ENCODE data around the gene MAP4K5. TPM values are rescaled to one million over a fixed set of nuclear protein-coding genes. Genes with fewer than 3 reads are reported as not detected.

The MAP4K5 gene
- total and polyA plus RNA-seq, 2 of the 13 experiments (the other 11 are each of a cell fraction or from before 2014, with no cell fraction given) = 12.7 to 23.9 TPM

DNA sequence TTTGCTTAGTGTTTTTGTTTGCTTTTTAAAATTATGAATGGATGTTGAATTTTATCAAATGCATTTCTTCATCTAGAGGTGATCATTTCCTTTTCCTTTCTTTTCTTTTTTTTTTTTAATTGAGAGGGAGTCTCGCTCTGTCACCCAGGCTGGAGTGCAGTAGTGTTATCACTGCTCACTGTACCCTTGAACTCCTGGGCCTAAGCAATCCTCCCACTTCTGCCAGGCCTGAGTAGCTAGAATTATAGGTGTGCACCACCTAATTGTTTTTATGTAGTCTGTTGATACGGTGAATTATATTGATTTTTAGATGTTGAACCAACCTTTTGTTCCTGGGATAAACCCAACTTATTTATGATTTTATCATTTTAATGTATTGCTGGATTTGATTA lies 134.2 kb downstream of the MAP4K5 start:
- peaks cover 39% of the 10 kb centered on the region for H3K4me1 ChIP-seq (ENCODE audit: insufficient read depth, low read length)
- FAIRE-seq (peak; percentile 81), DNase-seq (ENCODE audit: low spot score) (no peak), ATAC-seq (peak; percentile 20; the same call in 1 of the 3 replicates)
- no peaks in the 10 kb centered on the region for H4K20me1 ChIP-seq (ENCODE audit: insufficient read depth, low read length)
- peak overlapping the region; percentile 96 for H3K4me2 ChIP-seq (ENCODE audit: low read depth, low read length)
- peak overlapping the region in 1 of 3 experiments; percentile 61; a peak in 2 of 6 replicates for H3K4me3 ChIP-seq (replicated peaks in 1 of 3; ENCODE audit: insufficient read depth in 1 of 3, low read depth in 2 of 3, low read length in 3 of 3)
- H2AFZ ChIP-seq (ENCODE audit: low read length) = no peak overlapping the region
- intact Hi-C loops (cut with micrococcal nuclease; ENCODE audit: unreplicated experiment) (loop anchor here (5.0 kb wide), 2 partner anchors 44 to 76 kb away; no protein-coding TSS in a partner anchor), in situ Hi-C loops (cut with HindIII; ENCODE audit: extremely low pct_ligation_motif_present, low pct_unique_long_range_greater_than_20kb) (no loop called here)
- TF ChIP-seq HNF4A (CRISPR knock-in tag; IDR thresholded peaks at IDR 0.05) = 0 out of 2 replicates have a peak, but pooled peaks have one; percentile 13
- no peak for TF ChIP-seq ZNF703 (CRISPR knock-in tag; IDR thresholded peaks at IDR 0.05; ENCODE audit: borderline replicate concordance)
- no TSS peak for BruUV-seq (replicated peaks)
- H3K9ac ChIP-seq (ENCODE audit: insufficient read depth, low read depth, low read length) = no peak overlapping the region
- no peaks in the 10 kb centered on the region for H3K27me3 ChIP-seq (ENCODE audit: control insufficient read depth in 1 of 2, insufficient read depth in 2 of 2, low read length in 2 of 2)
- POLR2A ChIA-PET = no interaction called here
- no peaks in the 10 kb centered on the region for H3K79me2 ChIP-seq (ENCODE audit: insufficient read depth, low read length)
- H3K36me3 ChIP-seq (replicated peaks in 1 of 2; ENCODE audit: control insufficient read depth in 1 of 2, insufficient read depth in 2 of 2, low read length in 2 of 2) = no peaks in the 10 kb centered on the region
- H3K9me3 ChIP-seq (ENCODE audit: low read length) = no peaks in the 10 kb centered on the region
- WGBS (ENCODE audit: low lambda C conversion rate) = 13% methylated on average over 2 of the region's 2 CpGs
- H3K27ac ChIP-seq (ENCODE audit: extremely low read length, insufficient read depth, low read length) = no peak overlapping the region
- CTCF ChIA-PET (ENCODE audit: low intra/inter-chr PET ratio, low total read pairs) = no interaction called here

DNA sequence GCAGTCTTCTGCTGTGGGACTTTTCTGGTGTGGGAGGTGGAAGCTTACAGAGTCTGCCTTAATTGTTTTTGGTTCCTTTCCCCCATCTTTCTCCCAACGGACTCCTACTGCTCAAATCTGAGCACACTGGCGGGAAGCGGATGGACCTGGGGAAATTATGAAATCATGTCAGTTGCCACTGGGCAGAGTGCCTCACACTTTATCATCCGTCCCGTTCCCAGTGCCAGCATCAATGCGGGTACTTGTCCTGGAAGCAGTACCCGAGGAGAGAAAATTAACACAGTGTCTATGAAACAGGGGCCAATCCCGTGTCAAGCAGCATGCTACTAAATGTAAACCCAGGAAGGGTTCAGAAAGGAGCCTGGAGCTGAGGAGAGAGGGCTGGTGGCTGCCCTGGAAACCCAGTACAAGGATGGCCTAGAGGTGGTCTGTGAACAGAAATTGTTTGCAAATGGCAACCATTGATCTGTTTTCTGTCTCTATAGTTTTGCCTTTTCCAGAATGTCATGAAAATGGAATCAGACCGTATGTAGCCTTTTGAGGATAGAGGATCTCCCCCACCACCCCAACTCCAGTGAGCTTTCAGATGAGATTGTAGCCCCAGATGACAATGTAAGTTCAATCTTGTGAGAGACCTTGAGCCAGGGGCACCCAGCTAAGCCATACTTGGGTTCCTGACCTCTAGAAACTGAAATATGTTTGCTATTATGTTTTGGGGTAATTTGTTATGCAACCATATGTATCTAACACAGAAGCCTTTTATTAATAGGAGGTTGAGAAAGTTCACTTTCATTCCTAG lies 134.8 kb downstream of the MAP4K5 start:
- peak; percentile 24 for DNase-seq (ENCODE audit: low spot score)
- intact Hi-C loops (cut with micrococcal nuclease; ENCODE audit: unreplicated experiment) = loop anchor here (5.0 kb wide), 2 partner anchors 45 to 75 kb away; no protein-coding TSS in a partner anchor
- H2AFZ ChIP-seq (ENCODE audit: low read length) = peak overlapping the region; percentile 39
- peak overlapping the region; percentile 61 to 73 (median 61) for H3K4me3 ChIP-seq (replicated peaks in 1 of 3; ENCODE audit: insufficient read depth in 1 of 3, low read depth in 2 of 3, low read length in 3 of 3)
- POLR2A ChIA-PET = interaction anchor here (1.2 to 1.4 kb wide), 2 partner anchors 77 to 85 kb away, joined by 4 to 5 read pairs; partner anchors contain the start of genes DMAC2L and L2HGDH
- CTCF ChIA-PET (ENCODE audit: low intra/inter-chr PET ratio, low total read pairs) = no interaction called here
- peak; percentile 66 for ATAC-seq
- no peaks in the 10 kb centered on the region for H3K27me3 ChIP-seq (ENCODE audit: control insufficient read depth in 1 of 2, insufficient read depth in 2 of 2, low read length in 2 of 2)
- in situ Hi-C loops (cut with HindIII; ENCODE audit: extremely low pct_ligation_motif_present, low pct_unique_long_range_greater_than_20kb) = no loop called here
- H3K9ac ChIP-seq (ENCODE audit: insufficient read depth, low read depth, low read length) = peak overlapping the region; percentile 63
- no peaks in the 10 kb centered on the region for H4K20me1 ChIP-seq (ENCODE audit: insufficient read depth, low read length)
- peak overlapping the region; percentile 96 for H3K4me2 ChIP-seq (ENCODE audit: low read depth, low read length)
- H3K9me3 ChIP-seq (ENCODE audit: low read length) = no peaks in the 10 kb centered on the region
- H3K79me2 ChIP-seq (ENCODE audit: insufficient read depth, low read length) = no peaks in the 10 kb centered on the region
- BruUV-seq (replicated peaks) = no TSS peak
- no peak for FAIRE-seq
- H3K4me1 ChIP-seq (ENCODE audit: insufficient read depth, low read length) = peaks cover 45% of the 10 kb centered on the region
- H3K27ac ChIP-seq (ENCODE audit: extremely low read length, insufficient read depth, low read length) = peak overlapping the region; percentile 53
- WGBS (ENCODE audit: low lambda C conversion rate) = 1% methylated on average over 9 of the region's 9 CpGs
- H3K36me3 ChIP-seq (replicated peaks in 1 of 2; ENCODE audit: control insufficient read depth in 1 of 2, insufficient read depth in 2 of 2, low read length in 2 of 2) = no peaks in the 10 kb centered on the region
- TF ChIP-seq NKX3-1 (CRISPR knock-in tag; IDR thresholded peaks at IDR 0.05) (no peak), NAIF1 (CRISPR knock-in tag; IDR thresholded peaks at IDR 0.05; ENCODE audit: borderline replicate concordance) (no peak), ZFP90 (CRISPR knock-in tag; IDR thresholded peaks at IDR 0.05; ENCODE audit: borderline replicate concordance) (no peak), SAP130 (CRISPR knock-in tag; IDR thresholded peaks at IDR 0.05; ENCODE audit: low read depth) (0 out of 2 replicates have a peak, but pooled peaks have one; percentile 32), ZNF292 (CRISPR knock-in tag; IDR thresholded peaks at IDR 0.05; ENCODE audit: borderline replicate concordance, low read depth) (peak; percentile 77; the same call in 1 of the 2 replicates), ZMAT3 (CRISPR knock-in tag; conservative IDR thresholded peaks at IDR 0.05) (0 out of 2 replicates have a peak, but pooled peaks have one; percentile 22), ZNF792 (CRISPR knock-in tag; IDR thresholded peaks at IDR 0.05) (no peak)
- TF ChIP-seq, protein P1, sequence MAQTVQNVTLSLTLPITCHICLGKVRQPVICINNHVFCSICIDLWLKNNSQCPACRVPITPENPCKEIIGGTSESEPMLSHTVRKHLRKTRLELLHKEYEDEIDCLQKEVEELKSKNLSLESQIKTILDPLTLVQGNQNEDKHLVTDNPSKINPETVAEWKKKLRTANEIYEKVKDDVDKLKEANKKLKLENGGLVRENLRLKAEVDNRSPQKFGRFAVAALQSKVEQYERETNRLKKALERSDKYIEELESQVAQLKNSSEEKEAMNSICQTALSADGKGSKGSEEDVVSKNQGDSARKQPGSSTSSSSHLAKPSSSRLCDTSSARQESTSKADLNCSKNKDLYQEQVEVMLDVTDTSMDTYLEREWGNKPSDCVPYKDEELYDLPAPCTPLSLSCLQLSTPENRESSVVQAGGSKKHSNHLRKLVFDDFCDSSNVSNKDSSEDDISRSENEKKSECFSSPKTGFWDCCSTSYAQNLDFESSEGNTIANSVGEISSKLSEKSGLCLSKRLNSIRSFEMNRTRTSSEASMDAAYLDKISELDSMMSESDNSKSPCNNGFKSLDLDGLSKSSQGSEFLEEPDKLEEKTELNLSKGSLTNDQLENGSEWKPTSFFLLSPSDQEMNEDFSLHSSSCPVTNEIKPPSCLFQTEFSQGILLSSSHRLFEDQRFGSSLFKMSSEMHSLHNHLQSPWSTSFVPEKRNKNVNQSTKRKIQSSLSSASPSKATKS (CRISPR knock-in tag; IDR thresholded peaks at IDR 0.05) = no peak
- TF ChIP-seq, protein P2, sequence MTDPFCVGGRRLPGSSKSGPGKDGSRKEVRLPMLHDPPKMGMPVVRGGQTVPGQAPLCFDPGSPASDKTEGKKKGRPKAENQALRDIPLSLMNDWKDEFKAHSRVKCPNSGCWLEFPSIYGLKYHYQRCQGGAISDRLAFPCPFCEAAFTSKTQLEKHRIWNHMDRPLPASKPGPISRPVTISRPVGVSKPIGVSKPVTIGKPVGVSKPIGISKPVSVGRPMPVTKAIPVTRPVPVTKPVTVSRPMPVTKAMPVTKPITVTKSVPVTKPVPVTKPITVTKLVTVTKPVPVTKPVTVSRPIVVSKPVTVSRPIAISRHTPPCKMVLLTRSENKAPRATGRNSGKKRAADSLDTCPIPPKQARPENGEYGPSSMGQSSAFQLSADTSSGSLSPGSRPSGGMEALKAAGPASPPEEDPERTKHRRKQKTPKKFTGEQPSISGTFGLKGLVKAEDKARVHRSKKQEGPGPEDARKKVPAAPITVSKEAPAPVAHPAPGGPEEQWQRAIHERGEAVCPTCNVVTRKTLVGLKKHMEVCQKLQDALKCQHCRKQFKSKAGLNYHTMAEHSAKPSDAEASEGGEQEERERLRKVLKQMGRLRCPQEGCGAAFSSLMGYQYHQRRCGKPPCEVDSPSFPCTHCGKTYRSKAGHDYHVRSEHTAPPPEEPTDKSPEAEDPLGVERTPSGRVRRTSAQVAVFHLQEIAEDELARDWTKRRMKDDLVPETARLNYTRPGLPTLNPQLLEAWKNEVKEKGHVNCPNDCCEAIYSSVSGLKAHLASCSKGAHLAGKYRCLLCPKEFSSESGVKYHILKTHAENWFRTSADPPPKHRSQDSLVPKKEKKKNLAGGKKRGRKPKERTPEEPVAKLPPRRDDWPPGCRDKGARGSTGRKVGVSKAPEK (CRISPR knock-in tag; IDR thresholded peaks at IDR 0.05; ENCODE audit: borderline replicate concordance) = peak; percentile 67; the same call in 1 of the 2 replicates
